Left lung (tissue), 10 donors: Measurements from ENCODE around the gene MAGEA12. TPM values are rescaled to one million over a fixed set of nuclear protein-coding genes. Genes with fewer than 3 reads are reported as not detected.
"Not testable (repeated sequence)": the region's sequence is repeated elsewhere in the genome, so short reads cannot be mapped to it uniquely, and the experiment has no call there.

ENCODE experiments used
- ATAC-seq: fragments of 200-7000 bp; cut with Tn5 transposase; one replicate; pipeline ENCODE4 v1.9.1; 2020; ENCODE audit warnings: moderate library complexity
- DNase-seq, 4 donors: peaks; one replicate each; pipeline ENCODE4 v3.0.0-alpha.2; 2013 to 2020
- H3K27ac ChIP-seq, 2 donors: fragments of 200-600 bp; sonication (generic) in 1 of 2; one replicate each; pipeline versions ENCODE4 v1.5.0 to v1.8.0; 2020 to 2021
- H3K27me3 ChIP-seq, 2 donors: fragments of 200-600 bp; sonication (generic) in 1 of 2; one replicate each; pipeline versions ENCODE4 v1.5.0 to v1.8.0; 2020 to 2021
- H3K36me3 ChIP-seq, 2 donors: fragments of 200-600 bp; sonication (generic) in 1 of 2; one replicate each; pipeline versions ENCODE4 v1.5.0 to v1.8.0; 2020 to 2021
- H3K4me1 ChIP-seq, 2 donors: fragments of 200-600 bp; one replicate each; pipeline ENCODE4 v1.8.0; 2021
- H3K4me3 ChIP-seq, 2 donors: fragments of 200-600 bp; sonication (generic) in 1 of 2; one replicate each; pipeline versions ENCODE4 v1.5.0 to v1.8.0; 2020 to 2021; ENCODE audit warnings: mild to moderate bottlenecking in 1 of 2
- H3K9me3 ChIP-seq, 2 donors: fragments of 200-600 bp; sonication (generic) in 1 of 2; one replicate each; pipeline versions ENCODE4 v1.5.0 to v1.8.0; 2020 to 2021
- intact Hi-C, 2 donors: fragments of 100-400 bp; cut with DNase I; formaldehyde crosslinking; loops; one replicate each; pipeline versions ENCODE4 v1.11.2 to v1.14.2; 2022
- polyA plus RNA-seq, 6 donors: library from polyadenylated mRNA; unstranded; fragments of 120-200 nt; gene quantifications; one replicate each; pipeline ENCODE4 v1.2.1, GENCODE V29; 2013; ENCODE audit not compliant: insufficient read length in 6 of 6
- total RNA-seq, 2 donors: library from RNA; stranded (reverse); fragmentation: NEBNext Ultra II Directional; extraction: Animal tissue kit (Norgen Biotek cat#: 25700); gene quantifications; one replicate each; pipeline ENCODE4 v1.2.1, GENCODE V29; 2021
- TF ChIP-seq, protein P1 (sequence below), 2 donors: fragments of 200-600 bp; sonication (generic) in 1 of 2; IDR thresholded peaks; one replicate each; pipeline versions ENCODE4 v1.5.0 to v1.8.0; 2021; ENCODE audit warnings: antibody characterized with exemption in 2 of 2
- donor health status: DM: no; HTN: yes; CAD: no.
- donor health status: DM: no; HTN: no; CAD: no.

MAGEA12 gene
- total and polyA plus RNA-seq, 8 donors = not detected

DNA sequence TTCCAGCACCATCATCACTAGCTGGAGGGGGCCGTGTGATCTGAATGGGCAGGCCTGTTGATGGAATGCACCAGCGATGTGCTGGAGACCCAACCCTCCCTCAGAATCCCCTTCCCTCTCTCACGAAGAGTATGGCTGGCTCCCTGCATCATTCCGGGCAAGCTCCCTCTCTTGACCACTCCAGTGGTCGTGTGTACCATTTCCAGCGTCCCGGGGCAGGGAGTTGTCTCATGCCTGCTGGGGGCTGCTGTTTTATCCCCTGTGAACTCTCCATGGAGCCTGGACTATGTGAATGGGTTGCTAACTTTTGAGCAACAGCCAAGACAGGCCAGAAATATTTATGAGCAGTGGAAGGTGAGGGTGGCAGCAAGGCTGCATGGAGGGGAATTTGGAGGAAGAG lies 8.1 kb upstream of the MAGEA12 start:
- no peak for DNase-seq
- Histone ChIP-seq H3K36me3 (no peaks in the 10 kb centered on the region), H3K27ac (no peak overlapping the region), H3K9me3 (no peaks in the 10 kb centered on the region), H3K27me3 (no peaks in the 10 kb centered on the region), H3K4me3 (no peak overlapping the region), H3K4me1 (no peaks in the 10 kb centered on the region)
- intact Hi-C loops = no loop called here
- ATAC-seq = no peak
- TF ChIP-seq, protein P1, sequence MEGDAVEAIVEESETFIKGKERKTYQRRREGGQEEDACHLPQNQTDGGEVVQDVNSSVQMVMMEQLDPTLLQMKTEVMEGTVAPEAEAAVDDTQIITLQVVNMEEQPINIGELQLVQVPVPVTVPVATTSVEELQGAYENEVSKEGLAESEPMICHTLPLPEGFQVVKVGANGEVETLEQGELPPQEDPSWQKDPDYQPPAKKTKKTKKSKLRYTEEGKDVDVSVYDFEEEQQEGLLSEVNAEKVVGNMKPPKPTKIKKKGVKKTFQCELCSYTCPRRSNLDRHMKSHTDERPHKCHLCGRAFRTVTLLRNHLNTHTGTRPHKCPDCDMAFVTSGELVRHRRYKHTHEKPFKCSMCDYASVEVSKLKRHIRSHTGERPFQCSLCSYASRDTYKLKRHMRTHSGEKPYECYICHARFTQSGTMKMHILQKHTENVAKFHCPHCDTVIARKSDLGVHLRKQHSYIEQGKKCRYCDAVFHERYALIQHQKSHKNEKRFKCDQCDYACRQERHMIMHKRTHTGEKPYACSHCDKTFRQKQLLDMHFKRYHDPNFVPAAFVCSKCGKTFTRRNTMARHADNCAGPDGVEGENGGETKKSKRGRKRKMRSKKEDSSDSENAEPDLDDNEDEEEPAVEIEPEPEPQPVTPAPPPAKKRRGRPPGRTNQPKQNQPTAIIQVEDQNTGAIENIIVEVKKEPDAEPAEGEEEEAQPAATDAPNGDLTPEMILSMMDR (IDR thresholded peaks at IDR 0.05) = no peak

DNA sequence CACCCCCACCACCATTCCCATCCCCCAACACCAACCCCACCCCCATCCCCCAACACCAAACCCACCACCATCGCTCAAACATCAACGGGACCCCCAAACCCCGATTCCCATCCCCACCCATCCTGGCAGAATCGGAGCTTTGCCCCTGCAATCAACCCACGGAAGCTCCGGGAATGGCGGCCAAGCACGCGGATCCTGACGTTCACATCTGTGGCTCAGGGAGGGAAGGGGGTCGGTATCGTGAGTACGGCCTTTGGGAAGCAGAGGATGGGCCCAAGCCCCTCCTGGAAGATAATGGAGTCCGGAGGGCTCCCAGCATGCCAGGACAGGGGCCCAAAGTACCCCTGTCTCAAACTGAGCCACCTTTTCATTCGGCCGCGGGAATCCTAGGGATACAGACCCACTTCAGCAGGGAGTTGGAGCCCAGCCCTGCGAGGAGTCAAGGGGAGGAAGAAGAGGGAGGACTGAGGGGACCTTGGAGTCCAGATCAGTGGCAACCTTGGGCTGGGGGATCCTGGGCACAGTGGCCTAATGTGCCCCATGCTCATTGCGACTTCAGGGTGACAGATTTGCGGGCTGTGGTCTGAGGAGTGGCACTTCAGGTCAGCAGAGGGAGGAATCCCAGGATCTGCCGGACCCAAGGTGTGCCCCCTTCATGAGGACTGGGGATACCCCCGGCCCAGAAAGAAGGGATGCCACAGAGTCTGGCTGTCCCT lies 744 bp downstream of the MAGEA12 start:
- H3K27ac ChIP-seq, H3K36me3 ChIP-seq, H3K27me3 ChIP-seq, H3K4me1 ChIP-seq, H3K9me3 ChIP-seq, H3K4me3 ChIP-seq, intact Hi-C loops, ATAC-seq, DNase-seq: not testable (repeated sequence)

DNA sequence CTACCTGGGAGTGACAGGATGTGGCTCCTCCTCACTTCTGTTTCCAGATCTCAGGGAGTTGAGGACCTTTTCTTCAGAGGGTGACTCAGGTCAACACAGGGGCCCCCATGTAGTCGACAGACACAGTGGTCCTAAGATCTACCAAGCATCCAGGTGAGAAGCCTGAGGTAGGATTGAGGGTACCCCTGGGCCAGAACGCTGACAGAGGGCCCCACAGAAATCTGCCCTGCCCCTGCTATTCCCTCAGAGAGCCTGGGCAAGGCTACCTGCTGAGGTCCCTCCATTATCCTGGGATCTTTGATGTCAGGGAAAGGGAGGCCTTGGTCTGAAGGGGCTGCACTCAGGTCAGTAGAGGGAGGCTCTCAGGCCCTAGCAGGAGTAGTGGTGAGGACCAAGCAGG lies 1.5 kb downstream of the MAGEA12 start:
- ATAC-seq (no peak), DNase-seq (no peak)
- TF ChIP-seq, protein P1 (IDR thresholded peaks at IDR 0.05) = no peak
- intact Hi-C loops = no loop called here
- Histone ChIP-seq H3K4me3 (no peak overlapping the region), H3K36me3 (no peaks in the 10 kb centered on the region), H3K27me3 (no peaks in the 10 kb centered on the region), H3K27ac (no peak overlapping the region), H3K4me1 (no peaks in the 10 kb centered on the region), H3K9me3 (no peaks in the 10 kb centered on the region)

DNA sequence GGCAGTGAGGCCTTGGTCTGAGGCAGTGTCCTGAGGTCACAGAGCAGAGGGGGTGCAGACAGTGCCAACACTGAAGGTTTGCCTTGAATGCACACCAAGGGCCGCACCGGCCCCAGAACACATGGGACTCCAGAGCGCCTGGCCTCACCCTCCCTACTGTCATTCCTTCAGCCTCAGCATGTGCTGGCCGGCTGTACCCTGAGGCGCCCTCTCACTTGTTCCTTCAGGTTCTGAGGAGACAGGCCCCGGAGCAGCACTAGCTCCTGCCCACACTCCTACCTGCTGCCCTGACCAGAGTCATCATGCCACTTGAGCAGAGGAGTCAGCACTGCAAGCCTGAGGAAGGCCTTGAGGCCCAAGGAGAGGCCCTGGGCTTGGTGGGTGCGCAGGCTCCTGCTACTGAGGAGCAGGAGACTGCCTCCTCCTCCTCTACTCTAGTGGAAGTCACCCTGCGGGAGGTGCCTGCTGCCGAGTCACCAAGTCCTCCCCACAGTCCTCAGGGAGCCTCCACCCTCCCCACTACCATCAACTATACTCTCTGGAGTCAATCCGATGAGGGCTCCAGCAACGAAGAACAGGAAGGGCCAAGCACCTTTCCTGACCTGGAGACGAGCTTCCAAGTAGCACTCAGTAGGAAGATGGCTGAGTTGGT lies 2.4 kb downstream of the MAGEA12 start:
- Histone ChIP-seq H3K4me3 (no peak overlapping the region), H3K27ac (no peak overlapping the region), H3K4me1 (no peaks in the 10 kb centered on the region), H3K9me3 (no peaks in the 10 kb centered on the region), H3K27me3 (no peaks in the 10 kb centered on the region), H3K36me3 (no peaks in the 10 kb centered on the region)
- ATAC-seq = no peak
- TF ChIP-seq, protein P1 (IDR thresholded peaks at IDR 0.05) = no peak
- intact Hi-C loops = no loop called here
- DNase-seq = no peak

GRCh38 chrX:152736528-152736927 lies 3.0 kb downstream of the MAGEA12 start:
- ATAC-seq, H3K27me3 ChIP-seq, intact Hi-C loops, H3K27ac ChIP-seq, H3K9me3 ChIP-seq, DNase-seq, H3K4me1 ChIP-seq, H3K36me3 ChIP-seq, H3K4me3 ChIP-seq: not testable (repeated sequence)

DNA sequence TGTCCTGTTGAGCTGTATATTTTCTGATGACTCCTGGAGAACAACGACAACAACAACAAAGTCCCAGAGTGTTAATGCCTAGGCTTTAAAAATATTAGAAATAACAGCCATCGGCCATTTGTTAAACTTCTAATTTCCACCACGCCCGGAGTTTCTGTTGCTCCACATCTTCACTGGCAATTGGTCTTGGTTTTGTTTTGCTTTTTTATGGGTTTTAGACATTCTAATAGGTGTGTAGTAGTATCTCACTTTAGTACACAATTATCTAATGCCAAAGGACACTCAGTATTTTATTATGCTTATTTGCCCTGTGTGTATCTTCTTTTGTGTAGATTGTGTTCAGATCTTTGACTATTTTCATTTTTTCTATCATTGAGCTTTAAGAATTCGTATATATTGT lies 5.0 kb downstream of the MAGEA12 start:
- ATAC-seq (no peak), DNase-seq (no peak)
- no peaks in the 10 kb centered on the region for H3K27me3 ChIP-seq
- TF ChIP-seq, protein P1 (IDR thresholded peaks at IDR 0.05) = no peak
- no peaks in the 10 kb centered on the region for H3K36me3 ChIP-seq
- intact Hi-C loops = no loop called here
- H3K4me3 ChIP-seq = no peak overlapping the region
- H3K9me3 ChIP-seq = no peaks in the 10 kb centered on the region
- no peaks in the 10 kb centered on the region for H3K4me1 ChIP-seq
- no peak overlapping the region for H3K27ac ChIP-seq

- DNase-seq, H3K4me1 ChIP-seq, H3K36me3 ChIP-seq, ATAC-seq, intact Hi-C loops, H3K4me3 ChIP-seq, H3K27ac ChIP-seq, H3K9me3 ChIP-seq, H3K27me3 ChIP-seq: not testable (repeated sequence)
Observed at GRCh38 chrX:152753686-152754650, 20.4 kb downstream of the MAGEA12 start, which contains the start of gene MAGEA2. Gene MAGEA2, minus strand, starts transcription at chrX:152753842. Its CDS starts 2,479 bp downstream, at chrX:152751363.

DNA sequence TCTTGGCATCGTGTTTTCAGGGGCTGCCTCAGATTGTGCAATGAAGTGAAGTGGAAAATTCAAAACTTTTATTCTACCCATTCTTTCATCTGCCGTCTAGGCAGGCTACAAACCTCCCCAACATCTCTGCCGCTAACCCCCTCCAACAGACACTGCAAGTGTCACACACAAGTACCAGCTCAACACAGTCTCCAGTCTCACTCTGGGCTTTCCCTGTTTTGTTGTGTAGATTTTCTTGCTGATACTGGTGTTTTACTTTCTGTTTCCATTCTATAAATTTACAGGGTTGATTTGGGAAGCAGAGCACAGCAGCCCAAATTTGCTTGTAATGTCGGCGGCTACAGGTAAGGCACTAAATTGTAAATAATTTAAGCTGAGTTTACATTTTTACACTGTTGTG lies 21.3 kb downstream of the MAGEA12 start:
- intact Hi-C loops, H3K9me3 ChIP-seq, H3K27me3 ChIP-seq, DNase-seq, H3K27ac ChIP-seq, ATAC-seq, H3K4me3 ChIP-seq, H3K36me3 ChIP-seq, H3K4me1 ChIP-seq: not testable (repeated sequence)
